HG03442 (cell line): ENCODE measurements around the gene FAM234B.

Source experiments
- ATAC-seq: cut with Tn5 transposase; IDR thresholded peaks from one replicate; pipeline ENCODE4 v1.9.1; 2021; ENCODE audit warnings: mild to moderate bottlenecking, moderate library complexity; ENCODE audit not compliant: unreplicated experiment

The FAM234B gene

GRCh38 chr12:13114251-13115052 lies 70.3 kb downstream of the FAM234B start:
- ATAC-seq: no peak

- no peak for ATAC-seq
Observed at GRCh38 chr12:13116259-13116658, 72.1 kb downstream of the FAM234B start.

GRCh38 chr12:13117029-13117428 lies 72.8 kb downstream of the FAM234B start:
- ATAC-seq: no peak

GRCh38 chr12:13119826-13120225 lies 75.6 kb downstream of the FAM234B start:
- no peak for ATAC-seq

GRCh38 chr12:13120413-13120812 lies 76.2 kb downstream of the FAM234B start:
- no peak for ATAC-seq

- no peak for ATAC-seq
Observed at GRCh38 chr12:13121568-13121967, 77.4 kb downstream of the FAM234B start.

- ATAC-seq: no peak
Observed at GRCh38 chr12:13124656-13125505, 80.7 kb downstream of the FAM234B start.

GRCh38 chr12:13125996-13126395 lies 81.8 kb downstream of the FAM234B start:
- ATAC-seq: no peak

GRCh38 chr12:13126494-13126893 lies 82.3 kb downstream of the FAM234B start:
- ATAC-seq: no peak

GRCh38 chr12:13127444-13127843 lies 83.3 kb downstream of the FAM234B start:
- no peak for ATAC-seq

GRCh38 chr12:13128291-13128965 lies 84.2 kb downstream of the FAM234B start:
- no peak for ATAC-seq

- no peak for ATAC-seq
Observed at GRCh38 chr12:13130981-13131380, 86.8 kb downstream of the FAM234B start.
